Left ventricle myocardium inferior (tissue), 1 donor: Measurements from ENCODE around the gene PKN3. TPM values are rescaled to one million over a fixed set of nuclear protein-coding genes. Genes with fewer than 3 reads are reported as not detected.

Source experiments
- DNase-seq: peaks from one replicate; pipeline ENCODE4 v3.0.0-alpha.2; 2020
- H3K27ac ChIP-seq: fragments of 200-600 bp; replicated peaks from 2 replicates; pipeline ENCODE4 v1.8.0; 2021
- H3K27me3 ChIP-seq: fragments of 200-600 bp; 2 replicates; pipeline ENCODE4 v1.8.0; 2021; ENCODE audit warnings: low read depth
- H3K36me3 ChIP-seq: fragments of 200-600 bp; 2 replicates; pipeline ENCODE4 v1.8.0; 2021
- H3K4me1 ChIP-seq: fragments of 200-600 bp; 2 replicates; pipeline ENCODE4 v1.8.0; 2021
- H3K4me3 ChIP-seq: fragments of 200-600 bp; 2 replicates; pipeline ENCODE4 v1.8.0; 2021; ENCODE audit warnings: mild to moderate bottlenecking, moderate library complexity
- H3K9me3 ChIP-seq: fragments of 200-600 bp; replicated peaks from 2 replicates; pipeline ENCODE4 v1.8.0; 2021
- CTCF ChIP-seq: fragments of 200-600 bp; IDR thresholded peaks from 2 replicates; pipeline ENCODE4 v1.8.0; 2021; ENCODE audit warnings: antibody characterized with exemption, mild to moderate bottlenecking, borderline replicate concordance
- intact Hi-C: fragments of 100-400 bp; cut with micrococcal nuclease; formaldehyde crosslinking; loops from one replicate; pipeline ENCODE4 v1.11.0; 2022
- long read RNA-seq: library from polyadenylated mRNA; unstranded; transcript quantifications from one replicate; pipeline ENCODE4 v2.0.0, GENCODE V29; 2021
- total RNA-seq: library from RNA; stranded (reverse); fragmentation: NEBNext Ultra II Directional; extraction: Animal tissue kit (Norgen Biotek cat#: 25700); gene quantifications from one replicate; pipeline ENCODE4 v1.2.1, GENCODE V29; 2021
- donor health status: DM: no; HTN: yes; CAD: no; lungs with severe emphysema.

The PKN3 gene
- total RNA-seq = 6.3 TPM
- long read RNA-seq, transcript PKN3-201 (22 exons, 3,375 nt) = major isoform, 8 of 25 reads
- long read RNA-seq, partial matches to known transcripts = 4 of 25 reads
- long read RNA-seq, other reads (novel, unspliced or antisense) = 13 of 25 reads

GRCh38 chr9:128702445-128702948, at the start of gene PKN3:
Gene PKN3, plus strand, starts transcription at chr9:128702503. Its CDS starts 413 bp downstream, at chr9:128702916.
- peak within 1 kb of the TSS; percentile 96 for H3K4me3 ChIP-seq
- H3K36me3 ChIP-seq = peaks cover 2% of the 10 kb centered on the region
- peaks cover 33% of the 10 kb centered on the region for H3K4me1 ChIP-seq
- no peaks in the 10 kb centered on the region for H3K9me3 ChIP-seq
- no peaks in the 10 kb centered on the region for H3K27me3 ChIP-seq
- TF ChIP-seq CTCF = peak; percentile 91
- intact Hi-C loops = no loop called here
- H3K27ac ChIP-seq = peak within 1 kb of the TSS; percentile 96
- DNase-seq = peak; percentile 88

GRCh38 chr9:128653908-128654307, 48.4 kb upstream of the PKN3 start:
- H3K9me3 ChIP-seq = no peaks in the 10 kb centered on the region

GRCh38 chr9:128654481-128654880, 47.8 kb upstream of the PKN3 start:
- no peak overlapping the region for H3K27ac ChIP-seq
- H3K4me3 ChIP-seq = no peak overlapping the region
- H3K4me1 ChIP-seq = peaks cover 16% of the 10 kb centered on the region
- no peak for TF ChIP-seq CTCF
- DNase-seq = no peak
- no peaks in the 10 kb centered on the region for H3K36me3 ChIP-seq
- H3K9me3 ChIP-seq = no peaks in the 10 kb centered on the region
- intact Hi-C loops = no loop called here
- H3K27me3 ChIP-seq = no peaks in the 10 kb centered on the region

More at GRCh38 chr9:128653908-128654307, 48.4 kb upstream of the PKN3 start:
- no peak overlapping the region for H3K27ac ChIP-seq
- no peaks in the 10 kb centered on the region for H3K27me3 ChIP-seq
- H3K4me1 ChIP-seq = peaks cover 16% of the 10 kb centered on the region
- DNase-seq = no peak
- intact Hi-C loops = no loop called here
- H3K4me3 ChIP-seq = no peak overlapping the region
- no peaks in the 10 kb centered on the region for H3K36me3 ChIP-seq
- no peak for TF ChIP-seq CTCF

GRCh38 chr9:128656416-128657343, 45.6 kb upstream of the PKN3 start, which contains the start of gene DYNC2I2:
Gene DYNC2I2, minus strand, starts transcription at chr9:128656847. Its CDS starts 121 bp downstream, at chr9:128656726.
- intact Hi-C loops = no loop called here
- Histone ChIP-seq H3K9me3 (no peaks in the 10 kb centered on the region), H3K36me3 (no peaks in the 10 kb centered on the region), H3K4me3 (peak within 1 kb of the TSS; percentile 76), H3K27me3 (no peaks in the 10 kb centered on the region), H3K27ac (peak within 1 kb of the TSS; percentile 98), H3K4me1 (peaks cover 16% of the 10 kb centered on the region)
- TF ChIP-seq CTCF = no peak
- peak; percentile 97 for DNase-seq

- peak overlapping the region; percentile 76 for H3K4me3 ChIP-seq
- H3K27me3 ChIP-seq = no peaks in the 10 kb centered on the region
- peaks cover 16% of the 10 kb centered on the region for H3K4me1 ChIP-seq
- H3K27ac ChIP-seq = peak overlapping the region; percentile 98
- TF ChIP-seq CTCF = no peak
- no peak for DNase-seq
- H3K9me3 ChIP-seq = no peaks in the 10 kb centered on the region
- H3K36me3 ChIP-seq = no peaks in the 10 kb centered on the region
- intact Hi-C loops = no loop called here
Measured at GRCh38 chr9:128657344-128657704, 45.0 kb upstream of the PKN3 start.
